ENCODE data around the gene ADD2. TPM values are rescaled to one million over a fixed set of nuclear protein-coding genes. Genes with fewer than 3 reads are reported as not detected.
A peak's percentile ranks its signal among the peaks of the same experiment; 100 is the strongest.

The ADD2 gene
- total RNA-seq, 1 experiment from 2014 or later: 0.23 TPM

GRCh38 chr2:70777450-70777849 lies 9.4 kb upstream of the ADD2 start:
- intact Hi-C loops (cut with micrococcal nuclease): no loop called here
- BruUV-seq (replicated peaks): no TSS peak
- ChIA-PET POLR2A (no interaction called here), CTCF (interaction anchor here (0.7 kb wide), 1 partner anchor 10 kb away, joined by 3 read pairs; the partner anchor contains the start of gene ADD2)
- H3K36me3 Mint-ChIP-seq (ENCODE audit: insufficient read depth, unreplicated experiment): no peaks in the 10 kb centered on the region
- H3K4me1 Mint-ChIP-seq (ENCODE audit: insufficient read depth, unreplicated experiment): peaks cover 8% of the 10 kb centered on the region
- no peak overlapping the region for H3K4me3 Mint-ChIP-seq (ENCODE audit: unreplicated experiment)
- peaks cover 7% of the 10 kb centered on the region for H3K9me3 Mint-ChIP-seq (ENCODE audit: unreplicated experiment)
- no peak overlapping the region for H3K27ac Mint-ChIP-seq (ENCODE audit: low read depth, unreplicated experiment)
- peak; percentile 57 for DNase-seq (ENCODE audit: unreplicated experiment)
- TF ChIP-seq CTCF (IDR thresholded peaks at IDR 0.05; ENCODE audit: unreplicated experiment): no peak
- H3K27me3 Mint-ChIP-seq (ENCODE audit: insufficient read depth, unreplicated experiment): peaks cover 22% of the 10 kb centered on the region

- no peak overlapping the region for H3K4me3 Mint-ChIP-seq (ENCODE audit: unreplicated experiment)
- no peak for TF ChIP-seq CTCF (IDR thresholded peaks at IDR 0.05; ENCODE audit: unreplicated experiment)
- no peaks in the 10 kb centered on the region for H3K36me3 Mint-ChIP-seq (ENCODE audit: insufficient read depth, unreplicated experiment)
- no TSS peak for BruUV-seq (replicated peaks)
- H3K9me3 Mint-ChIP-seq (ENCODE audit: unreplicated experiment): peaks cover 7% of the 10 kb centered on the region
- DNase-seq (ENCODE audit: unreplicated experiment): no peak
- peaks cover 8% of the 10 kb centered on the region for H3K4me1 Mint-ChIP-seq (ENCODE audit: insufficient read depth, unreplicated experiment)
- peaks cover 22% of the 10 kb centered on the region for H3K27me3 Mint-ChIP-seq (ENCODE audit: insufficient read depth, unreplicated experiment)
- ChIA-PET CTCF (no interaction called here), POLR2A (no interaction called here)
- intact Hi-C loops (cut with micrococcal nuclease): no loop called here
- H3K27ac Mint-ChIP-seq (ENCODE audit: low read depth, unreplicated experiment): no peak overlapping the region
These were observed 8.3 kb upstream of the ADD2 start for GRCh38 chr2:70776266-70776665.

GRCh38 chr2:70775141-70775540 lies 7.1 kb upstream of the ADD2 start:
- DNase-seq (ENCODE audit: unreplicated experiment): no peak
- no peak overlapping the region for H3K4me3 Mint-ChIP-seq (ENCODE audit: unreplicated experiment)
- H3K4me1 Mint-ChIP-seq (ENCODE audit: insufficient read depth, unreplicated experiment): peaks cover 6% of the 10 kb centered on the region
- H3K27me3 Mint-ChIP-seq (ENCODE audit: insufficient read depth, unreplicated experiment): peaks cover 22% of the 10 kb centered on the region
- CTCF ChIA-PET: interaction anchor here (0.5 to 0.8 kb wide), 4 partner anchors 23 to 557 kb away, joined by 3 to 5 read pairs (median 3); partner anchors contain the start of gene ZNF638
- POLR2A ChIA-PET: interaction anchor here (1.1 kb wide), 1 partner anchor 62 kb away, joined by 3 read pairs; no protein-coding TSS in a partner anchor
- no peak for TF ChIP-seq CTCF (IDR thresholded peaks at IDR 0.05; ENCODE audit: unreplicated experiment)
- BruUV-seq (replicated peaks): no TSS peak
- no peaks in the 10 kb centered on the region for H3K36me3 Mint-ChIP-seq (ENCODE audit: insufficient read depth, unreplicated experiment)
- no peak overlapping the region for H3K27ac Mint-ChIP-seq (ENCODE audit: low read depth, unreplicated experiment)
- peaks cover 7% of the 10 kb centered on the region for H3K9me3 Mint-ChIP-seq (ENCODE audit: unreplicated experiment)
- intact Hi-C loops (cut with micrococcal nuclease): no loop called here

- no peak overlapping the region for H3K4me3 Mint-ChIP-seq (ENCODE audit: unreplicated experiment)
- BruUV-seq (replicated peaks): no TSS peak
- H3K27me3 Mint-ChIP-seq (ENCODE audit: insufficient read depth, unreplicated experiment): peaks cover 40% of the 10 kb centered on the region
- DNase-seq (ENCODE audit: unreplicated experiment): no peak
- H3K27ac Mint-ChIP-seq (ENCODE audit: low read depth, unreplicated experiment): no peak overlapping the region
- no peak for TF ChIP-seq CTCF (IDR thresholded peaks at IDR 0.05; ENCODE audit: unreplicated experiment)
- ChIA-PET CTCF (interaction anchor here (1.8 kb wide), 1 partner anchor 16 kb away, joined by 6 read pairs; no protein-coding TSS in a partner anchor), POLR2A (no interaction called here)
- peaks cover 7% of the 10 kb centered on the region for H3K9me3 Mint-ChIP-seq (ENCODE audit: unreplicated experiment)
- intact Hi-C loops (cut with micrococcal nuclease): no loop called here
- H3K4me1 Mint-ChIP-seq (ENCODE audit: insufficient read depth, unreplicated experiment): no peaks in the 10 kb centered on the region
- H3K36me3 Mint-ChIP-seq (ENCODE audit: insufficient read depth, unreplicated experiment): no peaks in the 10 kb centered on the region
These were observed 4.6 kb upstream of the ADD2 start for GRCh38 chr2:70772486-70773155.
